Activated B cell treated with CpG ODN at 0.5 μM for 24 hours (primary cell): ENCODE results near the gene HDAC5. TPM values are rescaled to one million over a fixed set of nuclear protein-coding genes. Genes with fewer than 3 reads are reported as not detected.
"Not testable (repeated sequence)": the region's sequence is repeated elsewhere in the genome, so short reads cannot be mapped to it uniquely, and the experiment has no call there.

Source experiments
- ATAC-seq: fragments of 200-7000 bp; cut with Tn5 transposase; one replicate; pipeline ENCODE4 v1.10.0; 2021; ENCODE audit warnings: low read depth, mild to moderate bottlenecking, moderate library complexity
- CTCF ChIA-PET: fragments of 350-600 bp; sonication (Branson Sonifier 250); formaldehyde crosslinking; loops from one replicate; lab custom pipeline; 2021; ENCODE audit warnings: antibody characterized with exemption; lab: Charles Lee
- POLR2A ChIA-PET: fragments of 350-600 bp; sonication (Branson Sonifier 250); formaldehyde crosslinking; loops from one replicate; lab custom pipeline; 2021; ENCODE audit warnings: antibody characterized with exemption; lab: Charles Lee
- DNase-seq: peaks from one replicate; pipeline ENCODE4 v3.0.0; 2022
- H3K27ac Mint-ChIP-seq: one replicate; pipeline ENCODE4 v1.8.0; 2020; ENCODE audit warnings: mixed read lengths
- H3K27me3 Mint-ChIP-seq: one replicate; pipeline ENCODE4 v1.8.0; 2021; ENCODE audit warnings: mixed read lengths
- H3K36me3 Mint-ChIP-seq: one replicate; pipeline ENCODE4 v1.8.0; 2021; ENCODE audit warnings: low read depth, mixed read lengths
- H3K4me1 Mint-ChIP-seq: one replicate; pipeline ENCODE4 v1.8.0; 2021; ENCODE audit warnings: mixed read lengths
- H3K4me3 Mint-ChIP-seq: one replicate; pipeline ENCODE4 v1.8.0; 2020; ENCODE audit warnings: mild to moderate bottlenecking, mixed read lengths
- H3K9me3 Mint-ChIP-seq: one replicate; pipeline ENCODE4 v1.8.0; 2020; ENCODE audit warnings: mixed read lengths
- CTCF ChIP-seq: fragments of 200-600 bp; IDR thresholded peaks from one replicate; pipeline ENCODE4 v1.8.0; 2022; ENCODE audit warnings: antibody characterized with exemption, mild to moderate bottlenecking
- intact Hi-C: fragments of 100-400 bp; cut with micrococcal nuclease; formaldehyde crosslinking; loops from one replicate; pipeline ENCODE4 v1.15.1; 2024
- total RNA-seq: library from RNA; stranded (reverse); gene quantifications from 2 replicates; pipeline ENCODE4 v1.2.3, GENCODE V29; 2022

The HDAC5 gene
- total RNA-seq, 1 donor from 2014 or later = 35.1 TPM

- TF ChIP-seq CTCF = no peak
- Mint-ChIP-seq H3K27ac (no peak overlapping the region), H3K36me3 (peaks cover 62% of the 10 kb centered on the region), H3K27me3 (no peaks in the 10 kb centered on the region), H3K4me3 (no peak overlapping the region), H3K4me1 (peaks cover 16% of the 10 kb centered on the region), H3K9me3 (no peaks in the 10 kb centered on the region)
- ChIA-PET POLR2A (interaction anchor here (0.6 kb wide), 1 partner anchor 9 kb away, joined by 6 read pairs; no protein-coding TSS in a partner anchor), CTCF (no interaction called here)
- intact Hi-C loops = no loop called here
- ATAC-seq (no peak), DNase-seq (no peak)
These were observed 62.0 kb downstream of the HDAC5 start for GRCh38 chr17:44061446-44061845.

- peaks cover 64% of the 10 kb centered on the region for H3K36me3 Mint-ChIP-seq
- CTCF ChIA-PET = no interaction called here
- H3K4me1 Mint-ChIP-seq = peaks cover 10% of the 10 kb centered on the region
- no peak for DNase-seq
- intact Hi-C loops = no loop called here
- H3K27ac Mint-ChIP-seq = no peak overlapping the region
- H3K9me3 Mint-ChIP-seq = no peaks in the 10 kb centered on the region
- TF ChIP-seq CTCF = no peak
- ATAC-seq = no peak
- POLR2A ChIA-PET = no interaction called here
- no peak overlapping the region for H3K4me3 Mint-ChIP-seq
- no peaks in the 10 kb centered on the region for H3K27me3 Mint-ChIP-seq
These were observed 64.1 kb downstream of the HDAC5 start for GRCh38 chr17:44059101-44059892.

GRCh38 chr17:44053125-44053872, 70.1 kb downstream of the HDAC5 start:
- ATAC-seq (no peak), DNase-seq (no peak)
- no peak for TF ChIP-seq CTCF
- intact Hi-C loops = no loop called here
- H3K27ac Mint-ChIP-seq = no peak overlapping the region
- H3K9me3 Mint-ChIP-seq = no peaks in the 10 kb centered on the region
- H3K4me3 Mint-ChIP-seq = no peak overlapping the region
- H3K27me3 Mint-ChIP-seq = no peaks in the 10 kb centered on the region
- peaks cover 3% of the 10 kb centered on the region for H3K4me1 Mint-ChIP-seq
- H3K36me3 Mint-ChIP-seq = peaks cover 63% of the 10 kb centered on the region
- CTCF ChIA-PET = no interaction called here
- POLR2A ChIA-PET = no interaction called here

- H3K36me3 Mint-ChIP-seq = peaks cover 62% of the 10 kb centered on the region
- TF ChIP-seq CTCF = no peak
- no peak for ATAC-seq
- H3K27me3 Mint-ChIP-seq = no peaks in the 10 kb centered on the region
- intact Hi-C loops = no loop called here
- peaks cover 2% of the 10 kb centered on the region for H3K9me3 Mint-ChIP-seq
- POLR2A ChIA-PET = no interaction called here
- peaks cover 3% of the 10 kb centered on the region for H3K4me1 Mint-ChIP-seq
- no peak overlapping the region for H3K27ac Mint-ChIP-seq
- no peak overlapping the region for H3K4me3 Mint-ChIP-seq
- CTCF ChIA-PET = no interaction called here
- DNase-seq = no peak
These were observed 74.0 kb downstream of the HDAC5 start for GRCh38 chr17:44049294-44050060.

- DNase-seq, H3K9me3 Mint-ChIP-seq, POLR2A ChIA-PET, H3K4me3 Mint-ChIP-seq, H3K27ac Mint-ChIP-seq, intact Hi-C loops, H3K4me1 Mint-ChIP-seq, H3K27me3 Mint-ChIP-seq, CTCF ChIA-PET: not testable (repeated sequence)
- H3K36me3 Mint-ChIP-seq = peaks cover 51% of the 10 kb centered on the region
- ATAC-seq = peak; percentile 25
These were observed 76.5 kb downstream of the HDAC5 start for GRCh38 chr17:44046893-44047292.
